IMR-90 (cell line): Measurements from ENCODE around the gene NTRK3. TPM values are rescaled to one million over a fixed set of nuclear protein-coding genes. Genes with fewer than 3 reads are reported as not detected.

Experiments
- ATAC-seq: fragments of 200-7000 bp; cut with Tn5 transposase; 2 replicates; pipeline ENCODE4 v1.9.1; 2020; ENCODE audit warnings: low read depth, mild to moderate bottlenecking, moderate library complexity
- BruUV-seq: library from RNA; stranded (reverse); fragments of 400-500 nt; replicated peaks from 2 replicates; lab custom pipeline; 2021; lab: Mats Ljungman, UMichigan
- CTCF ChIA-PET: fragments of 300-600 bp; formaldehyde crosslinking; extraction: SDS; loops from one replicate; lab custom pipeline; 2021; ENCODE audit warnings: antibody characterized with exemption; lab: Yijun Ruan, JAX
- POLR2A ChIA-PET: fragments of 300-600 bp; sonication (Branson Sonifier 250); formaldehyde crosslinking; loops from one replicate; lab custom pipeline; 2022; ENCODE audit warnings: antibody characterized with exemption; ENCODE audit not compliant: unreplicated experiment; lab: Charles Lee
- DNase-seq: peaks from one replicate; pipeline ENCODE4 v3.0.0; 2013
- H2AFZ ChIP-seq: replicated peaks from 2 replicates; pipeline ENCODE3; 2013; ENCODE audit warnings: low read length, mild to moderate bottlenecking; ENCODE audit not compliant: poor library complexity
- H2AK5ac ChIP-seq: 2 replicates; pipeline ENCODE4 v1.6.1; 2013; ENCODE audit warnings: low read depth, low read length, inconsistent platforms
- H2AK9ac ChIP-seq: replicated peaks from 2 replicates; pipeline ENCODE3; 2013; ENCODE audit warnings: mild to moderate bottlenecking, low read depth, low read length, moderate library complexity; ENCODE audit not compliant: poor library complexity
- H2BK120ac ChIP-seq: 2 replicates; pipeline ENCODE4 v1.6.1; 2013; ENCODE audit warnings: low read depth, low read length, inconsistent platforms
- H2BK15ac ChIP-seq: 3 replicates; pipeline ENCODE4 v1.6.1; 2013; ENCODE audit warnings: low read depth, low read length, inconsistent platforms
- H2BK20ac ChIP-seq: 2 replicates; pipeline ENCODE4 v1.6.1; 2013; ENCODE audit warnings: low read depth, mild to moderate bottlenecking, inconsistent platforms, low read length, moderate library complexity
- H2BK5ac ChIP-seq: 2 replicates; pipeline ENCODE4 v1.6.1; 2013; ENCODE audit warnings: mild to moderate bottlenecking, low read depth, low read length, inconsistent platforms; ENCODE audit not compliant: poor library complexity, severe bottlenecking
- H3K14ac ChIP-seq: replicated peaks from 2 replicates; pipeline ENCODE4 v1.6.1; 2013; ENCODE audit warnings: low read depth, low read length, inconsistent platforms
- H3K18ac ChIP-seq: 2 replicates; pipeline ENCODE4 v1.6.1; 2013; ENCODE audit warnings: low read depth, low read length, control low read depth
- H3K23ac ChIP-seq: 2 replicates; pipeline ENCODE4 v1.6.1; 2013; ENCODE audit warnings: low read depth, low read length, inconsistent platforms
- H3K27ac ChIP-seq: 2 replicates; pipeline ENCODE4 v1.5.1; 2013; ENCODE audit warnings: mild to moderate bottlenecking, control low read depth, low read length; ENCODE audit not compliant: insufficient read depth
- H3K27me3 ChIP-seq: 2 replicates; pipeline ENCODE4 v1.6.1; 2013; ENCODE audit warnings: low read length; ENCODE audit not compliant: control insufficient read depth, insufficient read depth
- H3K36me3 ChIP-seq: 2 replicates; pipeline ENCODE4 v1.6.1; 2013; ENCODE audit warnings: low read length, mixed read lengths; ENCODE audit not compliant: control insufficient read depth, insufficient read depth
- H3K4ac ChIP-seq: 2 replicates; pipeline ENCODE4 v1.6.1; 2013; ENCODE audit warnings: low read depth, low read length, inconsistent platforms
- H3K4me1 ChIP-seq: 2 replicates; pipeline ENCODE4 v1.6.1; 2013; ENCODE audit warnings: low read length, mixed read lengths; ENCODE audit not compliant: control insufficient read depth, insufficient read depth
- H3K4me2 ChIP-seq: 2 replicates; pipeline ENCODE4 v1.6.1; 2013; ENCODE audit warnings: low read depth, mild to moderate bottlenecking, control low read depth, low read length, moderate library complexity
- H3K4me3 ChIP-seq: 2 replicates; pipeline ENCODE4 v1.5.1; 2013; ENCODE audit warnings: low read depth, mild to moderate bottlenecking, control low read depth, low read length, moderate library complexity; ENCODE audit not compliant: insufficient read depth
- H3K56ac ChIP-seq: 2 replicates; pipeline ENCODE4 v1.6.1; 2013; ENCODE audit warnings: low read length, inconsistent platforms; ENCODE audit not compliant: insufficient read depth; ENCODE audit errors: extremely low read depth
- H3K79me1 ChIP-seq, 2 experiments: 2 replicates each; pipeline ENCODE4 v1.6.1; 2013; ENCODE audit warnings: low read length in 2 of 2, inconsistent platforms in 1 of 2, low read depth in 1 of 2
- H3K9ac ChIP-seq: 2 replicates; pipeline ENCODE4 v1.6.1; 2013; ENCODE audit warnings: low read depth, low read length, control low read depth
- H3K9me1 ChIP-seq: 2 replicates; pipeline ENCODE4 v1.6.1; 2013; ENCODE audit warnings: low read length, inconsistent platforms; ENCODE audit not compliant: insufficient read depth
- H3K9me3 ChIP-seq: 2 replicates; pipeline ENCODE4 v1.6.1; 2013; ENCODE audit warnings: low read length; ENCODE audit not compliant: control insufficient read depth, insufficient read depth
- H4K20me1 ChIP-seq: 2 replicates; pipeline ENCODE4 v1.6.1; 2013; ENCODE audit warnings: low read length, inconsistent platforms; ENCODE audit not compliant: insufficient read depth
- H4K5ac ChIP-seq: 2 replicates; pipeline ENCODE4 v1.6.1; 2013; ENCODE audit warnings: mild to moderate bottlenecking, low read depth, low read length, control low read depth
- H4K8ac ChIP-seq, 2 experiments: 2 replicates each; pipeline ENCODE4 v1.6.1; 2013; ENCODE audit warnings: low read depth in 2 of 2, low read length in 2 of 2, control low read depth in 1 of 2, inconsistent platforms in 1 of 2
- H4K91ac ChIP-seq: 2 replicates; pipeline ENCODE4 v1.6.1; 2013; ENCODE audit warnings: low read depth, low read length, inconsistent platforms; ENCODE audit not compliant: insufficient read depth
- BHLHE40 ChIP-seq: fragments of 150-350 bp; IDR thresholded peaks from 2 replicates; pipeline ENCODE4 v1.6.1; 2016; ENCODE audit warnings: mild to moderate bottlenecking, low read depth, low read length
- CEBPB ChIP-seq: IDR thresholded peaks from 2 replicates; pipeline ENCODE4 v1.6.1; 2012; ENCODE audit warnings: low read depth, low read length, improper control_type of control experiment
- NFE2L2 ChIP-seq: fragments of 150-350 bp; IDR thresholded peaks from 2 replicates; pipeline ENCODE4 v1.6.1; 2016; ENCODE audit warnings: low read depth, mild to moderate bottlenecking, low read length
- RCOR1 ChIP-seq: IDR thresholded peaks from 2 replicates; pipeline ENCODE4 v1.6.1; 2012; ENCODE audit warnings: mild to moderate bottlenecking, low read length, improper control_type of control experiment; ENCODE audit not compliant: insufficient replicate concordance
- RFX5 ChIP-seq: IDR thresholded peaks from 2 replicates; pipeline ENCODE4 v1.8.0; 2012; ENCODE audit warnings: low read depth, mild to moderate bottlenecking, low read length, moderate library complexity
- WGBS, 2 experiments: methylation state at CpG; one replicate each; pipeline versions ENCODE4 v1.1.5 to v1.1.7; 2013; ENCODE audit warnings: missing lambda C conversion rate in 2 of 2; ENCODE audit not compliant: insufficient read length in 1 of 2; ENCODE audit errors: extremely low coverage in 2 of 2; 5-methylcytosine and 5-hydroxymethylcytosine counted together
- dilution Hi-C: fragments of 300-500 bp; cut with HindIII; formaldehyde crosslinking; loops from one replicate; pipeline ENCODE4 v1.14.3; 2018; ENCODE audit warnings: low sequenced_read_pairs; ENCODE audit not compliant: unreplicated experiment
- in situ Hi-C: fragments of 300-500 bp; cut with MboI; formaldehyde crosslinking; loops from 3 replicates; pipeline ENCODE4 v1.14.3; 2019; ENCODE audit warnings: low sequenced_read_pairs, inconsistent platforms, mixed read lengths
- intact Hi-C: fragments of 100-400 bp; cut with micrococcal nuclease; formaldehyde crosslinking; loops from 2 replicates; pipeline ENCODE4 v1.10.0; 2022
- polyA plus RNA-seq, 3 experiments: library from polyadenylated mRNA; depleted of rRNA; stranded (reverse); fragments of >200 nt; gene quantifications; 2 replicates each; pipeline ENCODE4 v1.2.3, GENCODE V29; 2012; ENCODE audit warnings: low replicate concordance in 1 of 3
- total RNA-seq: library from RNA; depleted of rRNA; stranded (reverse); fragments of >200 nt; gene quantifications from 2 replicates; pipeline ENCODE4 v1.2.3, GENCODE V29; 2012

NTRK3 gene
- total and polyA plus RNA-seq, 2 of the 4 experiments (the other 2 are of a cell fraction) = under 0.01 to 0.15 TPM

GRCh38 chr15:88090481-88091011 lies 166.0 kb downstream of the NTRK3 start:
- Histone ChIP-seq H2AK9ac (no peak overlapping the region), H3K4me2 (no peak overlapping the region), H2BK15ac (no peak overlapping the region), H3K9me1 (no peaks in the 10 kb centered on the region), H4K8ac (no peak overlapping the region), H2BK5ac (no peak overlapping the region), H2AK5ac (no peak overlapping the region), H4K20me1 (no peaks in the 10 kb centered on the region), H3K79me1 (no peaks in the 10 kb centered on the region), H3K27ac (no peak overlapping the region), H3K4me1 (no peaks in the 10 kb centered on the region), H3K56ac (no peak overlapping the region), H3K27me3 (no peaks in the 10 kb centered on the region), H3K9me3 (peaks cover 20% of the 10 kb centered on the region), H3K23ac (no peak overlapping the region), H3K4ac (no peak overlapping the region), H3K4me3 (no peak overlapping the region), H3K36me3 (no peaks in the 10 kb centered on the region), H4K91ac (no peak overlapping the region), H2AFZ (no peak overlapping the region), H3K18ac (no peak overlapping the region), H2BK120ac (no peak overlapping the region), H4K5ac (no peak overlapping the region), H3K9ac (no peak overlapping the region), H2BK20ac (no peak overlapping the region), H3K14ac (no peak overlapping the region)
- no peak for DNase-seq
- ChIA-PET CTCF (no interaction called here), POLR2A (no interaction called here)
- no TSS peak for BruUV-seq
- intact Hi-C loops (no loop called here), dilution Hi-C loops (no loop called here), in situ Hi-C loops (no loop called here)
- TF ChIP-seq RCOR1 (no peak), RFX5 (no peak), BHLHE40 (no peak), CEBPB (no peak), NFE2L2 (no peak)
- 0% methylated on average over 1 of the region's 6 CpGs; no CpG with 5 or more reads in 1 of the 2 experiments for WGBS, 2 experiments
- ATAC-seq = no peak
